K562 (cell line): ENCODE results near the gene RNF222. TPM values are rescaled to one million over a fixed set of nuclear protein-coding genes. Genes with fewer than 3 reads are reported as not detected.
A peak's percentile ranks its signal among the peaks of the same experiment; 100 is the strongest.

Experiments
- CEBPB ChIP-seq: fragments of 450-650 bp; IDR thresholded peaks from 2 replicates; pipeline ENCODE4 v1.6.1; 2016; ENCODE audit warnings: missing genetic modification characterization, missing compliant biosample characterization
- FIP1L1 ChIP-seq: fragments of 200-400 bp; formaldehyde crosslinking; IDR thresholded peaks from 2 replicates; pipeline ENCODE4 v1.6.1; 2018; ENCODE audit warnings: mild to moderate bottlenecking, low read depth, low read length; ENCODE audit not compliant: poor library complexity, severe bottlenecking
- GTF2F1 ChIP-seq: IDR thresholded peaks from 2 replicates; pipeline ENCODE4 v1.6.1; 2011; ENCODE audit warnings: low read depth, low read length, improper control_type of control experiment
- HLTF ChIP-seq: fragments of 450-650 bp; IDR thresholded peaks from 2 replicates; pipeline ENCODE4 v1.6.1; 2016
- IRF1 ChIP-seq: sonication (generic); formaldehyde crosslinking; IDR thresholded peaks from 2 replicates; pipeline ENCODE4 v1.8.0; 2022; ENCODE audit warnings: missing genetic modification reagents, mild to moderate bottlenecking, borderline replicate concordance
- KDM5B ChIP-seq: fragments of 200-600 bp; sonication (generic); IDR thresholded peaks from 2 replicates; pipeline ENCODE4 v1.6.1; 2012; ENCODE audit warnings: low read depth, mild to moderate bottlenecking, moderate library complexity, low read length, control low read depth, inconsistent platforms; ENCODE audit not compliant: insufficient replicate concordance
- LARP7 ChIP-seq: fragments of 450-650 bp; IDR thresholded peaks from 2 replicates; pipeline ENCODE4 v1.6.1; 2016
- NBN ChIP-seq: fragments of 450-650 bp; IDR thresholded peaks from 2 replicates; pipeline ENCODE4 v1.6.1; 2016; ENCODE audit warnings: low read depth, mild to moderate bottlenecking
- STAT6 ChIP-seq: sonication (generic); formaldehyde crosslinking; IDR thresholded peaks from 2 replicates; pipeline ENCODE4 v1.8.1; 2023; ENCODE audit warnings: mild to moderate bottlenecking, missing genetic modification reagents
- TRIM25 ChIP-seq: fragments of 450-650 bp; IDR thresholded peaks from 2 replicates; pipeline ENCODE4 v1.7.0; 2016; ENCODE audit warnings: borderline replicate concordance
- ZBTB40 ChIP-seq, 2 experiments: fragments of 450-650 bp in 1 of 2; sonication (generic) in 1 of 2; formaldehyde crosslinking in 1 of 2; IDR thresholded peaks; 2 replicates each; pipeline versions ENCODE4 v1.7.1 to v1.9.0; 2016 to 2022; ENCODE audit warnings: inconsistent platforms in 1 of 2, mild to moderate bottlenecking in 1 of 2, missing genetic modification reagents in 1 of 2
- ZNF76 ChIP-seq: fragments of 250-450 bp; sonication (Bioruptor Pico); IDR thresholded peaks from 2 replicates; pipeline ENCODE4 v1.4.0; 2020; ENCODE audit warnings: mild to moderate bottlenecking, moderate library complexity, borderline replicate concordance
- polyA plus RNA-seq, 8 experiments: library from polyadenylated mRNA; depleted of rRNA in 4 of 8; stranded (reverse) in 5 of 8; unstranded in 3 of 8; fragments of >200 nt; fragmentation: Nextera tagmentation in 2 of 8; fragmentation: Illumina TruSeq in 1 of 8; extraction: Ambion mirVana in 2 of 8; extraction: Trizol in 1 of 8; gene quantifications; 2 replicates each; pipeline versions ENCODE4 v1.2.1 to v1.2.3, GENCODE V29; 2011 to 2014; ENCODE audit warnings: inconsistent platforms in 1 of 8, missing spikeins in 1 of 8
- total RNA-seq, 7 experiments: library from RNA; depleted of rRNA in 6 of 7; stranded (reverse); fragments of >200 nt in 6 of 7; fragmentation: Illumina TruSeq in 2 of 7; extraction: Trizol in 2 of 7; gene quantifications; 2 replicates each; pipeline versions ENCODE4 v1.2.1 to v1.2.3, GENCODE V29; 2011 to 2021; ENCODE audit warnings: low replicate concordance in 1 of 7

RNF222 gene
- total and polyA plus RNA-seq, 9 of the 15 experiments (the other 6 are each of a cell fraction or from before 2014, with no cell fraction given): not detected

- TF ChIP-seq ZBTB40 (IDR thresholded peaks at IDR 0.05) (peak; percentile 80), ZBTB40 (CRISPR knock-in tag; IDR thresholded peaks at IDR 0.05) (no peak), LARP7 (no peak), HLTF (no peak; the same call in 1 of the 2 replicates), CEBPB (tag) (peak; percentile 98), ZNF76 (CRISPR knock-in tag) (no peak), IRF1 (CRISPR knock-in tag) (no peak), TRIM25 (no peak), KDM5B (peak; percentile 94), STAT6 (CRISPR knock-in tag) (no peak), GTF2F1 (peak; percentile 64; the same call in 1 of the 2 replicates), FIP1L1 (peak; percentile 68), NBN (0 out of 2 replicates have a peak, but pooled peaks have one; percentile 56)
Measured at GRCh38 chr17:8383143-8383822, 14.3 kb downstream of the RNF222 start, which contains the start of gene RPL26 (continued).
